Activated CD4-positive, CD25-positive, alpha-beta regulatory T cell treated with anti-CD3 and anti-CD28 coated beads, Interleukin-2, amount 50 U/mL, for 72 hours (primary cell): Measurements from ENCODE around the gene ID4.

Experiments used
- DNase-seq: peaks from one replicate; pipeline ENCODE4 v3.0.0; 2021

ID4 gene

GRCh38 chr6:19836799-19837510 lies at the start of gene ID4:
Gene ID4 (plus strand): TSS chr6:19837370. CDS start chr6:19837755, 385 bp downstream.
- DNase-seq = no peak

- DNase-seq = no peak
Measured at GRCh38 chr6:19788686-19789085, 48.5 kb upstream of the ID4 start.

GRCh38 chr6:19789100-19789803 lies 47.9 kb upstream of the ID4 start:
- no peak for DNase-seq

GRCh38 chr6:19791267-19791666 lies 45.9 kb upstream of the ID4 start:
- no peak for DNase-seq

GRCh38 chr6:19795211-19795610 lies 42.0 kb upstream of the ID4 start:
- DNase-seq = no peak

- no peak for DNase-seq
Measured at GRCh38 chr6:19796452-19796851, 40.7 kb upstream of the ID4 start.

- DNase-seq = no peak
Measured at GRCh38 chr6:19798362-19798761, 38.8 kb upstream of the ID4 start.

GRCh38 chr6:19802656-19803055 lies 34.5 kb upstream of the ID4 start:
- no peak for DNase-seq

GRCh38 chr6:19803331-19804204 lies 33.6 kb upstream of the ID4 start:
- DNase-seq = no peak

- DNase-seq = peak; percentile 57
Measured at GRCh38 chr6:19804205-19805128, 32.7 kb upstream of the ID4 start.

- no peak for DNase-seq
Measured at GRCh38 chr6:19805129-19805481, 32.1 kb upstream of the ID4 start.

- DNase-seq = no peak
Measured at GRCh38 chr6:19806971-19807396, 30.2 kb upstream of the ID4 start.

- DNase-seq = no peak
Measured at GRCh38 chr6:19811397-19812079, 25.6 kb upstream of the ID4 start.

- DNase-seq = no peak
Measured at GRCh38 chr6:19812512-19813119, 24.6 kb upstream of the ID4 start.

- no peak for DNase-seq
Measured at GRCh38 chr6:19818805-19819204, 18.4 kb upstream of the ID4 start.

GRCh38 chr6:19824058-19824807 lies 12.9 kb upstream of the ID4 start:
- DNase-seq = no peak

GRCh38 chr6:19827247-19827646 lies 9.9 kb upstream of the ID4 start:
- no peak for DNase-seq

- no peak for DNase-seq
Measured at GRCh38 chr6:19827903-19828302, 9.3 kb upstream of the ID4 start.

GRCh38 chr6:19830171-19830570 lies 7.0 kb upstream of the ID4 start:
- no peak for DNase-seq

- DNase-seq = no peak
Measured at GRCh38 chr6:19831358-19831757, 5.8 kb upstream of the ID4 start.

GRCh38 chr6:19833947-19834346 lies 3.2 kb upstream of the ID4 start:
- no peak for DNase-seq
